Duodenal mucosa (tissue), 2 donors: Measurements from ENCODE around the gene PIAS4.
A peak's percentile ranks its signal among the peaks of the same experiment; 100 is the strongest.

Experiments used
- H3K27ac ChIP-seq: one replicate; pipeline ENCODE4 v1.7.0; 2013; ENCODE audit warnings: low read depth, low read length
- H3K27me3 ChIP-seq, 2 donors: one replicate each; pipeline ENCODE4 v1.7.0; 2013; ENCODE audit warnings: low read length in 2 of 2, control low read depth in 1 of 2; ENCODE audit not compliant: insufficient read depth in 2 of 2, control insufficient read depth in 1 of 2
- H3K36me3 ChIP-seq, 2 donors: one replicate each; pipeline ENCODE4 v1.7.0; 2013; ENCODE audit warnings: low read length in 2 of 2, control low read depth in 1 of 2; ENCODE audit not compliant: insufficient read depth in 2 of 2, control insufficient read depth in 1 of 2
- H3K4me1 ChIP-seq, 2 donors: one replicate each; pipeline ENCODE4 v1.7.0; 2013; ENCODE audit warnings: low read length in 2 of 2, control low read depth in 1 of 2; ENCODE audit not compliant: insufficient read depth in 2 of 2, control insufficient read depth in 1 of 2
- H3K4me3 ChIP-seq, 2 donors: one replicate each; pipeline ENCODE4 v1.7.0; 2013; ENCODE audit warnings: low read length in 2 of 2, low read depth in 1 of 2
- H3K9ac ChIP-seq, 2 donors: one replicate each; pipeline ENCODE4 v1.7.0; 2013; ENCODE audit warnings: low read length in 2 of 2, low read depth in 1 of 2
- H3K9me3 ChIP-seq, 2 donors: one replicate each; pipeline ENCODE4 v1.7.0; 2013; ENCODE audit warnings: low read length in 2 of 2, control low read depth in 1 of 2; ENCODE audit not compliant: control insufficient read depth in 1 of 2

Gene PIAS4

DNA sequence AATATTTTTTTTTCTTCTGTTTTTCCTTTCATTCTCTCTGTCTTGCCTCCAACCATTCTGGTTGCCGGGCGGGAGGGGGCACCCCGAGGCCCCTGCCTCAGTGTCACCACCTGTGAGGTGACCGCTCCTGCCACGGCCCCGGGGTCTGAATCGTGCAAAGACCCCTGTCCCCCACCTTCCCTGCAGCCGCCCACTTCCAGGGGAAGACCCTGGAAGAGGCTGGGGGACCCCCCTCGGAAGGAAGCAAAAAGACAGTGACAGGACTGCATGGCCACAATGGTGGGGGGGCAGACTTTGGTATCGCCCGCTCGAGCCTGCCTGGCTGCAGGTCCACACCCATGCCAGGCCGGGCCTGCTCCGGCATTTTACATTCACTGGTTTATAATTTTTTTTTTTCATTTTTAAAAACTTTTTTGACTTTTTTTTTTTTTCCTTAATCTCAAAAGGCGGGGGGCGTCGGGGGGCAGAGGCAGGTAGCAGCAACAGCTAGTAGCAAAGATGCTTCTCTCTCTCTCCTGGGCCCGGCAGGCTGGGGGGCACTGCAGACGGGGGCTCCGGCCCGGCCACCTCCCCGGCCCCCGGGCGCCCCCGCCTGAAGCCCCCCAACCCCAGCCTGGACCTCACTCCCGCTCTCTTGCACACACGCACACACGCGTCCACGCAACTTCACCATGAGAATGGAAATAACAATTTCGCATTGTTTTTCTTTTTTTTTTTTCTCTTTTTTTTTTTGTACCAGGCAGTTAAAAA lies 36.6 kb downstream of the PIAS4 start:
- Histone ChIP-seq H3K27ac (no peak overlapping the region), H3K9ac (no peak overlapping the region), H3K9me3 (no peaks in the 10 kb centered on the region), H3K36me3 (peaks cover 4 to 38% of the 10 kb centered on the region in 2 donors), H3K27me3 (no peaks in the 10 kb centered on the region), H3K4me1 (peaks cover 3 to 4% of the 10 kb centered on the region in 2 donors), H3K4me3 (no peak overlapping the region)

DNA sequence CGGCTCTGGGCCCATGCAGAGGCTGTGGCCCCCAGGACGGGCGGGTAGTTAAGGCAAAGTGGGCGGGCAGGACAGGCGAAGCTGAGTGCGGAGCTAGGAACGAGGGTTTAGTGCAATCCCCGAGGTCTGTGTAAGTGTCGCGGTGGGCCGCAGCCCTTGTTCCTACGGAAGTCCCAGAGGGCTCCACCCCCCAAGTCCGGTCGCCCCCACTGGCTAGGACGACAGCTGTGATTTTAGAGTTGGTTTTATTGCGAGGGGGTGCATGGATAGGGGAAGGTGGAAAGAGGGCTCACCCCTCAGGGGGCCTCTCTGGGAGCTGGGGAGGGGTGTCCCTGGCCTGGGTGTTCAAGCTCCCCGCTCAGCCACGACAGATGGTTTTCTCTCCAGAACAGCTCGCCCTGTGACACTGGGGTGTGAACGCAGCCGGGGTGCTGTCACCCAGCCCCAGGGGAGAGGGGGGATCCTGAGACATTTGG lies 37.5 kb downstream of the PIAS4 start:
- no peak overlapping the region for H3K9ac ChIP-seq
- H3K4me3 ChIP-seq, result no peak overlapping the region
- H3K4me1 ChIP-seq, result peaks cover 10 to 11% of the 10 kb centered on the region in 2 donors

DNA sequence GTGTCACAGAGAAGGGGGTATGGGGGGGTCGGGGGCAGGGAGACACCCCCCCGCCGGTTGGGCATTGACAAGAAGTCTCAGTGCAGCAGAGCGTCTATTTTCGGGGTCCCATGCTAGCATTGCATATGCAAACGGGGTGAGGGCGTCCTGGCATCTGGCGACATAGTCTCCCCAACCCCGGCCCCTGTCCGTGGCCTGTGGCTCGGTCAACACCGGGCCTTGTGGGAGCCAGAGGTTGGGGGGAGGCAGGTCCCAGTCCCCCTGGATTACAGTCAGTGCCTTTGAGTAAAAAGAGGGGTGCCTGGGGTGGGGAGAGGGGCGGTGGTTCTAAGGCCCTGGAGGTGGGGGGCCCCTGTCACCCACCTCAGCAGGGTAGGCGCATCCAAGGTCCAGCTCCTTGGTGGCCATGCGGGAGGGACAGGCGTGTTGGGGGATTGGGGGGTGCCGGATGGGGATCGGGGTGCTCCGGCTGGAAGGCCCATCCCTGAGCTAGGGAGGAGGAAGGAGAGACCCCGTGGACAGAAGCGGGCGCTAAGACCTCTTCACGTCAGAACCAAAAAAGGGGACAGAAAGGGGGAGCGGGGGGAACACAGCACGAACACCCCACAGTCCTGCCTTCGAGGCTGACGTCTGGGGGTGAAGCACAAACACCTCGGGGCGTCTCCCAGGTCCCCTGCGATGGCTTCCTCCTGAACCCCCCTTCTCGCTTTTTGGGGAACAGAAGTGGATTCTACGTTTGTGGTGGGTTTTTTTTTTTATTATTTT lies 38.2 kb downstream of the PIAS4 start:
- Histone ChIP-seq H3K27ac (no peak overlapping the region), H3K27me3 (no peaks in the 10 kb centered on the region), H3K36me3 (peaks cover 4 to 35% of the 10 kb centered on the region in 2 donors), H3K4me1 (peaks cover 11 to 13% of the 10 kb centered on the region in 2 donors), H3K9me3 (no peaks in the 10 kb centered on the region), H3K9ac (no peak overlapping the region), H3K4me3 (no peak overlapping the region)

More for the DNA sequence above, 37.5 kb downstream of the PIAS4 start:
- no peak overlapping the region for H3K27ac ChIP-seq
- peaks cover 4 to 40% of the 10 kb centered on the region in 2 donors for H3K36me3 ChIP-seq
- no peaks in the 10 kb centered on the region for H3K27me3 ChIP-seq
- no peaks in the 10 kb centered on the region for H3K9me3 ChIP-seq

DNA sequence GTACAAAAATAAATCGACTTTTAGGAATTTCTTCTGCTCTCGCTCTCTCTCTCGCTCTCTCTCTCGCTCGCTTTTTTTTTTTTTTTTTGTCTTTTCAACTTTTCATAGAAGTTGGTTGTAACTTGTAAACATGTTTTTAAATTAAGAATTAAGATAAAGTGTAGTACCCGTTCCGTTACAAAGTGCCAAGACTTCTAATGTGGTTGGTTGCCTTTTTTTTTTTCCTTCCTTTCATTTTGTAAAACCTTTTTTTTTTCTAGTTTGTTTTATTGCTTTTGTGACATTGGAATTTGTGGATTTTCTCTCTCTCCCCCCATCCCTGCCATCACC lies 38.8 kb downstream of the PIAS4 start:
- Histone ChIP-seq H3K9me3 (no peaks in the 10 kb centered on the region), H3K9ac (no peak overlapping the region), H3K4me1 (peaks cover 13 to 16% of the 10 kb centered on the region in 2 donors), H3K27ac (no peak overlapping the region), H3K27me3 (no peaks in the 10 kb centered on the region), H3K36me3 (peaks cover 4 to 33% of the 10 kb centered on the region in 2 donors), H3K4me3 (no peak overlapping the region)

DNA sequence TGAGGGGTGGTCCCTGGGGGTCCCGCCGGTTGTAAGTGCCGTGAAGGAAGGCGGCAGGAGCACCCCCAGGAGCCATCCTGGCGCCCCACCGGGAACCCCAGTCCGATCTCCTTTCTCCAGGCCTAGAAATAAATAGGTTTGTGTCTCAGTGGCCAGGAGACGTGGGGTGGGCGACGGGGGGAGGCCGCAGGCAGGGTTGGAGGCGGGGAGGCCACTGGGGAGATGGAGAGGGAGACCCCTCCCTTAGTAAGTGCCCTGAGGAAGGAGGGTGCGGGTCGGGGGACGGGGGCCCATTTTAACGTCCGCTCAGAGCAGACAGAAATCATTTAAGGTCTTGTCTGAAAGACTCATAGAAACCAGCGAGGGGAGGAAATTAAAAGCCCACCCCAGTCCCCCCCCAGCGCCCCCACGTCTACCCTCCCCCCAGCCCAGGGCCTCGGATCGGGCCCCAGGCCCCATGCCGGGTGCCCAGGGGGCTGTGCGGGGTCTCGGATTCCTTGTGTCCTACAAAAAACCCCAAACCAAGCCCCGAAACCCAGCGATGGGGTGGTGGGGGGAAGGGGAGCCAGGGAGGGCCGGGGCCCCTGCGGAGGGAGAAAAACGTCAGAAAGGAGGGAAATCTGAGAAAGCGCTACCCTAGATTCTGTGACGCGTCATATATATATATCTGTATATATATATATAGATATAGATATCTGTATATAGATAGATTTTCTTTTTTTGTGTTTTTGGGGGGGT lies 39.6 kb downstream of the PIAS4 start:
- Histone ChIP-seq H3K27ac (no peak overlapping the region), H3K9ac (no peak overlapping the region), H3K4me1 (peaks cover 19 to 24% of the 10 kb centered on the region in 2 donors), H3K9me3 (no peaks in the 10 kb centered on the region), H3K36me3 (peaks cover 4 to 32% of the 10 kb centered on the region in 2 donors), H3K4me3 (no peak overlapping the region), H3K27me3 (no peaks in the 10 kb centered on the region)

DNA sequence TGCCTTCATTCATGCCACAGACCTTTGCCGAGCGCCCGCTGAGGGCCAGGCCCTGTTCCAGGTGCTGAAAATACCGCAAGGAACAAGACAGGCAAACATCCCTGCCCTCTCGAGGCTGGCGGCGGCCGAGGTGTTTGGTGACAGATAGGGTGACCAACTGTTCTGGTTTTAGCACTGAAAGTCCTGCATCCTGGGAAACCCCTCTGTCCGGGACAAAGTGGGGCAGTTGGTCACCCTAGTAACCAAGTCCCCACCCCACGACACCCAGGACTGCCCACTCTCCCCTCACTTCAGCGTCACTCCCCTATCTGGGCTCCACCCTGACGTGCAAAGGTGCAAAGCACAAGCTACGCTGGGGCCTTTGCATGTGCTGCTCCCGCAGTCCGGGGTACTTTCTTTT lies 41.9 kb downstream of the PIAS4 start:
- Histone ChIP-seq H3K9me3 (no peaks in the 10 kb centered on the region), H3K36me3 (peaks cover 19 to 43% of the 10 kb centered on the region in 2 donors), H3K27me3 (no peaks in the 10 kb centered on the region), H3K27ac (peak overlapping the region; percentile 42), H3K9ac (peak overlapping the region; percentile 25 to 33), H3K4me3 (no peak overlapping the region), H3K4me1 (peaks cover 34 to 36% of the 10 kb centered on the region in 2 donors)

DNA sequence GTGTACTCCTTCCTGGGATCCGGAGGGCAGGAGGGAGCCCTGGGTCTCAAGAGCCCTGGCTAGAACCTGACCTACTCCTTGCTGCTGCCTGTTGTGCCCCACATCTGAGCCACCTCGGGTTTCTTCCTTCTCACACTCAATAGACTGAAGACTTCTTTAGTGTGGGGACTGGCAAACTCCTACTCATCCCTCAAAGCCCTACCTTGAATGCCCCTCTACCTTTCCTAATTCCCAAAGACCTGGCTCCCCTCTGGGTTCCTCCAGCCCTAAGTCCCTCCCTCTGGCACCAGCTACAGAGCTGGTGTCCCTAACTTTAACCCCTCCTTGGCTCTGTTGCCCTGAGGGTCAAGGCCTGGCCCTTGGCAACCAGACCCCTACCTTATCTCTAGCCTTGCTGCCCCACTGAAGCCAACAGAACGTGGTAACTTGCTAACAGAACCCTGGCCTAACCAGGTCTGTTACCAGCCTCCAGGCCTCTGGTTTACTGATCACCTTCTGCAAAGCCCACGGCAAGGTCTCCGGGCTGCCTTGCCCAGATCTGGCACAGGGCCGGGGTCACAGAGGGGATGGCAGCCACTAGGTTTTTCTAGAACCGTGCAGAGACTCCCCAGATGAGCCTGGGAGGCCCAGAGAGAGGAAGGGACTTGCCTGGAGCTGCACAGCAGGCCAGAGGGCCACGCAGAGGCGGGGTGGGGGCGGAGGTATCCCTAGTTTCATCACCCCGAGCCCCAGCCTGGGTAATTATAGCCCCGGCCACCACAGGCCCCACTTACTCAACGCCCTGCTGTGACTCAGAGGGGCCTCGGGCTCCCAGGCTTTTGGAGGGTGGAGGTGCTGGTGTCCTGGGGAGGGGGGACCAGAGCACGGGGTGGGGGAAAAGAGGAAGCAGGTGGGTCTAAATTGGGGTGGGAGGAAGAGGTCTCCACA lies 43.9 kb downstream of the PIAS4 start:
- Histone ChIP-seq H3K27me3 (no peaks in the 10 kb centered on the region), H3K4me1 (peaks cover 41 to 44% of the 10 kb centered on the region in 2 donors), H3K9ac (peak overlapping the region; percentile 60 to 75), H3K27ac (peak overlapping the region; percentile 92), H3K4me3 (peak overlapping the region; percentile 13 to 55), H3K36me3 (peaks cover 16 to 38% of the 10 kb centered on the region in 2 donors), H3K9me3 (no peaks in the 10 kb centered on the region)

DNA sequence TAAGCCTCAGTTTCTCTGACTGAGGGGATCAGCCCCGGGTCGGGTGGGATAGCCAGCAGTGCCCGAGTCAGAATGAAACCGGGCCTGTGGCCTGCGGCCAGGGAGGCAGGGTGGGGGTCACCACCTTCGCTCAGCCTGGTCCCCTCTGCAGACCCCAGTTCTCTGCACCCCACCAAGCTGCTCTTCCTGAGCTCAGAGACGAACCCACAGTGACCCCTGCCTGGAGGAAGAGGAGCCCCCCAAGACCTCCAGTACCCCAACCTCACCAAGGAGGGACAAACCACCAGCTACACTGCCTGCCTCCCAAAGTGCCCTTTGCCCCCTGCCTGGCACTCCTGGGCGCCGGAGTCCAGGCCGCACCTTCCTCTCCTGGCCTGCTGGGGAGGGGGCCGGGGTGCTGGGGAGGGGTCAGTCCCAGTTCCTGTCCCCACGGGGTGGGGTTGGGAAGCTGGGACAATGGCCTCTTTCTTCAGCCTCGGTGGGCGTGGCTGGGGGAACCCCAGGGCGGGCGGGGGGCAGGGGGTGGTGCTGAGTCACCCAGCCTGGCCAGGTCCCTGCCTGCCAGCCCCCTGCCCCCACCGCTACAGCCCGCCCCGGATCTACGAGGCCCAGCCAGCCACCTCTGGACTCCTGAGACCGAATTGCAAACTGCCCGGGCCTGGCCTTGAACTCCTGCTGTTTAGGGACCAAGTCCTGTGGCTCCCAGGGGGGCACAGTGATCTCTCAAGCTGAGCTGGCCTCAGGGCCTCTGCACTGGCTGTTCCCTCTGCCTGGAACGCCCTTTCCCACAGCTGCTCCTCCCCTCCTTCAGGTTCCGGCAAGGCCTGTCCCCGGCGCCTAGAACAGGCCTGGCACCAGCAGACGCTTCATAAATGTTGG lies 44.8 kb downstream of the PIAS4 start:
- Histone ChIP-seq H3K36me3 (peaks cover 16 to 38% of the 10 kb centered on the region in 2 donors), H3K4me3 (peak overlapping the region; percentile 55 to 66), H3K9me3 (no peaks in the 10 kb centered on the region), H3K27me3 (no peaks in the 10 kb centered on the region), H3K9ac (peak overlapping the region; percentile 69 to 75), H3K4me1 (peaks cover 41 to 44% of the 10 kb centered on the region in 2 donors), H3K27ac (peak overlapping the region; percentile 92)
